K562 (cell line): Measurements from ENCODE around the gene COL4A6. TPM values are rescaled to one million over a fixed set of nuclear protein-coding genes. Genes with fewer than 3 reads are reported as not detected.

ENCODE experiments used
- ATAC-seq: fragments of 200-7000 bp; cut with Tn5 transposase; 3 replicates; pipeline ENCODE4 v1.9.1; 2020; ENCODE audit warnings: moderate library complexity
- BruUV-seq: library from RNA; stranded (reverse); fragments of 400-500 nt; replicated peaks from 2 replicates; lab custom pipeline; 2021; lab: Mats Ljungman, UMichigan
- CTCF ChIA-PET: fragments of 300-600 bp; formaldehyde crosslinking; extraction: SDS; loops from one replicate; lab custom pipeline; 2021; ENCODE audit warnings: low intra/inter-chr PET ratio; lab: Yijun Ruan, JAX
- POLR2A ChIA-PET: fragments of 300-600, 350-650 bp; sonication (Branson Sonifier 250); formaldehyde crosslinking; extraction: SDS; loops from one replicate; lab custom pipeline; 2021; ENCODE audit warnings: antibody characterized with exemption, inconsistent platforms; lab: Yijun Ruan, JAX
- DNase-seq, 4 experiments: peaks; one replicate each; pipeline versions ENCODE4 v3.0.0 to v3.0.0-alpha.2; 2011 to 2018; ENCODE audit warnings: low spot score in 3 of 4, mixed read lengths in 3 of 4; ENCODE audit errors: extremely low read depth in 1 of 4
- FAIRE-seq: peaks from 2 replicates; lab custom pipeline; 2011; peaks lifted over from hg19 to GRCh38; lab: Jason Lieb, UNC
- H2AFZ ChIP-seq: 2 replicates; pipeline ENCODE4 v1.6.0; 2011; ENCODE audit warnings: low read depth, low read length, control low read depth, inconsistent platforms
- H3K27ac ChIP-seq: fragments of 200-600 bp; 3 replicates; pipeline ENCODE4 v1.8.0; 2011; ENCODE audit warnings: low read depth, mild to moderate bottlenecking, control low read depth, inconsistent platforms, low read length, moderate library complexity, mixed read lengths; ENCODE audit errors: extremely low read depth
- H3K27me3 ChIP-seq, 2 experiments: fragments of 300-600 bp in 1 of 2; 2 replicates in 1 of 2; 3 replicates in 1 of 2; pipeline versions ENCODE4 v1.6.0 to v1.8.0; 2011; ENCODE audit warnings: inconsistent platforms in 2 of 2, low read length in 2 of 2, mild to moderate bottlenecking in 1 of 2, mixed read lengths in 1 of 2, moderate library complexity in 1 of 2; ENCODE audit not compliant: control insufficient read depth in 2 of 2, insufficient read depth in 2 of 2
- H3K36me3 ChIP-seq: fragments of 300-600 bp; 3 replicates; pipeline ENCODE4 v1.8.0; 2011; ENCODE audit warnings: mild to moderate bottlenecking, low read length, inconsistent platforms; ENCODE audit not compliant: control insufficient read depth, insufficient read depth
- H3K4me1 ChIP-seq, 2 experiments: fragments of 200-600 bp in 1 of 2; replicated peaks in 1 of 2; 2 replicates in 1 of 2; 3 replicates in 1 of 2; pipeline versions ENCODE4 v1.5.1 to v1.8.0; 2011; ENCODE audit warnings: inconsistent platforms in 2 of 2, low read length in 2 of 2, mild to moderate bottlenecking in 1 of 2, mixed read lengths in 1 of 2, moderate library complexity in 1 of 2; ENCODE audit not compliant: control insufficient read depth in 2 of 2, insufficient read depth in 2 of 2
- H3K4me2 ChIP-seq: 2 replicates; pipeline ENCODE4 v1.6.1; 2011; ENCODE audit warnings: low read length, control low read depth, inconsistent platforms, mixed read lengths; ENCODE audit not compliant: insufficient read depth
- H3K4me3 ChIP-seq: fragments of 200-600 bp; sonication (generic), shearing (Covaris generic); 2 replicates; pipeline ENCODE4 v1.5.1; 2016; ENCODE audit warnings: control low read depth, inconsistent platforms
- H3K79me2 ChIP-seq: fragments of 200-600 bp; 3 replicates; pipeline ENCODE4 v1.8.0; 2011; ENCODE audit warnings: low read length, inconsistent platforms; ENCODE audit not compliant: control insufficient read depth, insufficient read depth
- H3K9ac ChIP-seq, 2 experiments: 2 replicates each; pipeline versions ENCODE4 v1.6.0 to v1.6.1; 2011; ENCODE audit warnings: low read depth in 2 of 2, low read length in 2 of 2, control low read depth in 1 of 2, inconsistent platforms in 1 of 2, mild to moderate bottlenecking in 1 of 2, mixed read lengths in 1 of 2; ENCODE audit not compliant: insufficient read depth in 1 of 2
- H3K9me1 ChIP-seq: one replicate; pipeline ENCODE4 v1.6.0; 2011; ENCODE audit warnings: inconsistent platforms, mild to moderate bottlenecking, low read length, moderate library complexity; ENCODE audit not compliant: control insufficient read depth, insufficient read depth
- H3K9me3 ChIP-seq: replicated peaks from 2 replicates; pipeline ENCODE4 v1.5.1; 2011; ENCODE audit warnings: low read depth, low read length, inconsistent platforms; ENCODE audit not compliant: control insufficient read depth, insufficient read depth
- H4K20me1 ChIP-seq: replicated peaks from 2 replicates; pipeline ENCODE4 v1.6.1; 2011; ENCODE audit warnings: low read length, inconsistent platforms, mixed read lengths; ENCODE audit not compliant: control insufficient read depth, insufficient read depth
- ARHGAP35 ChIP-seq: fragments of 450-650 bp; IDR thresholded peaks from 2 replicates; pipeline ENCODE4 v1.6.1; 2018; ENCODE audit not compliant: partially characterized antibody
- PREB ChIP-seq: sonication (generic); formaldehyde crosslinking; IDR thresholded peaks from 2 replicates; pipeline ENCODE4 v1.8.1; 2023; ENCODE audit warnings: mild to moderate bottlenecking, missing genetic modification reagents
- SLC30A9 ChIP-seq: fragments of 250-450 bp; sonication (Bioruptor Pico); IDR thresholded peaks from 2 replicates; pipeline ENCODE4 v1.8.0; 2022; ENCODE audit warnings: mild to moderate bottlenecking, moderate library complexity
- USF1 ChIP-seq: sonication (generic); formaldehyde crosslinking; IDR thresholded peaks from 2 replicates; pipeline ENCODE4 v1.9.0; 2022; ENCODE audit warnings: mild to moderate bottlenecking, missing genetic modification reagents
- ZBTB11 ChIP-seq, 3 experiments: fragments of 200-800 bp in 1 of 3; fragments of 250-450 bp in 1 of 3; fragments of 450-650 bp in 1 of 3; sonication (Bioruptor Pico) in 1 of 3; sonication (Bioruptor generic) in 1 of 3; formaldehyde crosslinking in 1 of 3; IDR thresholded peaks; 2 replicates each; pipeline versions ENCODE4 v1.6.1 to v1.8.0; 2016 to 2022; ENCODE audit warnings: mild to moderate bottlenecking in 2 of 3, missing genetic modification characterization in 2 of 3, missing compliant biosample characterization in 1 of 3, moderate library complexity in 1 of 3
- ZNF143 ChIP-seq: sonication (generic); formaldehyde crosslinking; IDR thresholded peaks from 2 replicates; pipeline ENCODE4 v1.9.0; 2022; ENCODE audit warnings: mild to moderate bottlenecking, missing genetic modification reagents
- ZNF586 ChIP-seq: fragments of 450-650 bp; formaldehyde crosslinking; conservative IDR thresholded peaks from 2 replicates; pipeline ENCODE4 v1.4.0; 2020; ENCODE audit warnings: mild to moderate bottlenecking, moderate library complexity
- WGBS: fragments of 100-300 bp; shearing (Covaris generic); methylation state at CpG from one replicate; pipeline ENCODE4 v1.1.6; 2016; ENCODE audit warnings: low coverage, mixed read lengths; ENCODE audit not compliant: insufficient coverage; ENCODE audit errors: missing lambda C conversion rate; 5-methylcytosine and 5-hydroxymethylcytosine counted together
- in situ Hi-C: fragments of 300-500 bp; cut with MboI; formaldehyde crosslinking; loops from 4 replicates; pipeline ENCODE4 v1.15.0; 2018; ENCODE audit warnings: inconsistent platforms, mixed read lengths
- intact Hi-C: fragments of 100-400 bp; cut with micrococcal nuclease; formaldehyde crosslinking; loops from 2 replicates; pipeline ENCODE4 v1.14.2; 2022
- polyA plus RNA-seq, 8 experiments: library from polyadenylated mRNA; depleted of rRNA in 4 of 8; stranded (reverse) in 5 of 8; unstranded in 3 of 8; fragments of >200 nt; fragmentation: Nextera tagmentation in 2 of 8; fragmentation: Illumina TruSeq in 1 of 8; extraction: Ambion mirVana in 2 of 8; extraction: Trizol in 1 of 8; gene quantifications; 2 replicates each; pipeline versions ENCODE4 v1.2.1 to v1.2.3, GENCODE V29; 2011 to 2014; ENCODE audit warnings: inconsistent platforms in 1 of 8, missing spikeins in 1 of 8
- total RNA-seq, 7 experiments: library from RNA; depleted of rRNA in 6 of 7; stranded (reverse); fragments of >200 nt in 6 of 7; fragmentation: Illumina TruSeq in 2 of 7; extraction: Trizol in 2 of 7; gene quantifications; 2 replicates each; pipeline versions ENCODE4 v1.2.1 to v1.2.3, GENCODE V29; 2011 to 2021; ENCODE audit warnings: low replicate concordance in 1 of 7

The COL4A6 gene
- total and polyA plus RNA-seq, 9 of the 15 experiments (the other 6 are each of a cell fraction or from before 2014, with no cell fraction given), result 0.02 to 0.05 TPM; not detected in 7

- Histone ChIP-seq H3K27me3 (peaks cover 0 to 11% of the 10 kb centered on the region in 2 experiments; a peak in 1 of 5 replicates), H2AFZ (no peak overlapping the region), H3K9ac (no peak overlapping the region), H3K9me3 (no peaks in the 10 kb centered on the region), H3K4me3 (no peak overlapping the region), H3K9me1 (no peaks in the 10 kb centered on the region), H3K27ac (no peak overlapping the region), H3K4me1 (no peaks in the 10 kb centered on the region), H3K4me2 (no peak overlapping the region), H4K20me1 (no peaks in the 10 kb centered on the region), H3K79me2 (no peaks in the 10 kb centered on the region), H3K36me3 (no peaks in the 10 kb centered on the region)
- CTCF ChIA-PET, result no interaction called here
- in situ Hi-C loops, result no loop called here
- TF ChIP-seq ZBTB11 (CRISPR knock-in tag; IDR thresholded peaks at IDR 0.05) (no peak), ZNF143 (CRISPR knock-in tag) (no peak), ZNF586 (CRISPR knock-in tag) (no peak), PREB (no peak), ARHGAP35 (no peak), USF1 (CRISPR knock-in tag) (no peak), SLC30A9 (CRISPR knock-in tag) (no peak)
- FAIRE-seq, result no peak
- WGBS, result 0% methylated on average over 2 of the region's 4 CpGs
- no TSS peak for BruUV-seq
- POLR2A ChIA-PET, result no interaction called here
- no peak for DNase-seq
- intact Hi-C loops, result no loop called here
- ATAC-seq, result no peak
These were observed 266.6 kb downstream of the COL4A6 start for GRCh38 chrX:108171671-108172070.
